Lower lobe of right lung (tissue), 2 donors: ENCODE data around the gene LAT. TPM values are rescaled to one million over a fixed set of nuclear protein-coding genes. Genes with fewer than 3 reads are reported as not detected.
A peak's percentile ranks its signal among the peaks of the same experiment; 100 is the strongest.
"Not testable (repeated sequence)": the region's sequence is repeated elsewhere in the genome, so short reads cannot be mapped to it uniquely, and the experiment has no call there.

Source experiments
- ATAC-seq, 2 donors: fragments of 200-7000 bp; cut with Tn5 transposase; one replicate each; pipeline ENCODE4 v1.9.1; 2020 to 2022; ENCODE audit warnings: mild to moderate bottlenecking in 2 of 2, moderate library complexity in 2 of 2
- DNase-seq: peaks from one replicate; pipeline ENCODE4 v3.0.0-alpha.2; 2020
- H3K27ac ChIP-seq: fragments of 200-600 bp; one replicate; pipeline ENCODE4 v1.8.0; 2022
- H3K27me3 ChIP-seq: fragments of 200-600 bp; one replicate; pipeline ENCODE4 v1.8.0; 2022; ENCODE audit warnings: low read depth
- H3K36me3 ChIP-seq: fragments of 200-600 bp; one replicate; pipeline ENCODE4 v1.8.0; 2022; ENCODE audit warnings: mild to moderate bottlenecking
- H3K4me1 ChIP-seq: fragments of 200-600 bp; one replicate; pipeline ENCODE4 v1.8.0; 2022
- H3K4me3 ChIP-seq: fragments of 200-600 bp; one replicate; pipeline ENCODE4 v1.8.0; 2022; ENCODE audit warnings: mild to moderate bottlenecking
- H3K9me3 ChIP-seq: fragments of 200-600 bp; one replicate; pipeline ENCODE4 v1.8.0; 2022
- CTCF ChIP-seq: fragments of 200-600 bp; IDR thresholded peaks from one replicate; pipeline ENCODE4 v1.8.0; 2022; ENCODE audit warnings: antibody characterized with exemption, mild to moderate bottlenecking
- intact Hi-C: fragments of 100-400 bp; cut with DNase I; formaldehyde crosslinking; loops from one replicate; pipeline ENCODE4 v1.11.0; 2022
- total RNA-seq: library from RNA; stranded (reverse); fragmentation: NEBNext Ultra II Directional; extraction: Animal tissue kit (Norgen Biotek cat#: 25700); gene quantifications from one replicate; pipeline ENCODE4 v1.2.1, GENCODE V29; 2021
- donor health status: DM: no; HTN: yes; CAD: no; lungs with severe emphysema.

LAT gene
- total RNA-seq, 1 donor from 2014 or later = 17.8 TPM

GRCh38 chr16:28974007-28974436 lies 10.8 kb upstream of the LAT start:
- peak overlapping the region; percentile 96 for H3K4me3 ChIP-seq
- H3K4me1 ChIP-seq = peaks cover 33% of the 10 kb centered on the region
- H3K27ac ChIP-seq = peak overlapping the region; percentile 85
- no peaks in the 10 kb centered on the region for H3K27me3 ChIP-seq
- intact Hi-C loops = no loop called here
- H3K36me3 ChIP-seq = peaks cover 13% of the 10 kb centered on the region
- peak; percentile 57 for TF ChIP-seq CTCF
- DNase-seq = peak; percentile 67
- H3K9me3 ChIP-seq = no peaks in the 10 kb centered on the region
- ATAC-seq = peak; percentile 54 to 67

GRCh38 chr16:28974437-28975157 lies 10.3 kb upstream of the LAT start, which contains the start of gene SPNS1:
SPNS1 (plus strand) TSS chr16:28974778; CDS start chr16:28975152, 374 bp downstream.
- peak; percentile 97 to 98 for ATAC-seq
- H3K27ac ChIP-seq = peak within 1 kb of the TSS; percentile 85
- intact Hi-C loops = no loop called here
- peaks cover 19% of the 10 kb centered on the region for H3K36me3 ChIP-seq
- no peak for TF ChIP-seq CTCF
- H3K9me3 ChIP-seq = no peaks in the 10 kb centered on the region
- no peaks in the 10 kb centered on the region for H3K27me3 ChIP-seq
- peak within 1 kb of the TSS; percentile 96 for H3K4me3 ChIP-seq
- H3K4me1 ChIP-seq = peaks cover 33% of the 10 kb centered on the region
- DNase-seq = peak; percentile 99

- Histone ChIP-seq H3K4me1 (peaks cover 33% of the 10 kb centered on the region), H3K36me3 (peaks cover 25% of the 10 kb centered on the region), H3K9me3 (no peaks in the 10 kb centered on the region), H3K4me3 (peak overlapping the region; percentile 96), H3K27ac (peak overlapping the region; percentile 85), H3K27me3 (no peaks in the 10 kb centered on the region)
- intact Hi-C loops = no loop called here
- no peak for TF ChIP-seq CTCF
- ATAC-seq = peak; percentile 9 to 10
- no peak for DNase-seq
These were observed 9.7 kb upstream of the LAT start for GRCh38 chr16:28975158-28975599.

- Histone ChIP-seq H3K27ac (no peak overlapping the region), H3K27me3 (no peaks in the 10 kb centered on the region), H3K36me3 (peaks cover 53% of the 10 kb centered on the region), H3K4me3 (no peak overlapping the region), H3K9me3 (no peaks in the 10 kb centered on the region), H3K4me1 (peaks cover 33% of the 10 kb centered on the region)
- ATAC-seq = no peak
- TF ChIP-seq CTCF = peak; percentile 44
- DNase-seq = peak; percentile 60
- intact Hi-C loops = no loop called here
These were observed 6.9 kb upstream of the LAT start for GRCh38 chr16:28977703-28978662.

- ATAC-seq, H3K27ac ChIP-seq, H3K27me3 ChIP-seq, H3K9me3 ChIP-seq, H3K4me3 ChIP-seq, intact Hi-C loops, DNase-seq: not testable (repeated sequence)
- peaks cover 25% of the 10 kb centered on the region for H3K4me1 ChIP-seq
- peaks cover 71% of the 10 kb centered on the region for H3K36me3 ChIP-seq
These were observed 4.5 kb upstream of the LAT start for GRCh38 chr16:28980330-28980729.
